ENCODE measurements around the gene ZNF304. TPM values are rescaled to one million over a fixed set of nuclear protein-coding genes. Genes with fewer than 3 reads are reported as not detected.

ZNF304 gene
- total and polyA plus RNA-seq, 2 experiments from 2014 or later = 3.5 to 12.4 TPM

DNA sequence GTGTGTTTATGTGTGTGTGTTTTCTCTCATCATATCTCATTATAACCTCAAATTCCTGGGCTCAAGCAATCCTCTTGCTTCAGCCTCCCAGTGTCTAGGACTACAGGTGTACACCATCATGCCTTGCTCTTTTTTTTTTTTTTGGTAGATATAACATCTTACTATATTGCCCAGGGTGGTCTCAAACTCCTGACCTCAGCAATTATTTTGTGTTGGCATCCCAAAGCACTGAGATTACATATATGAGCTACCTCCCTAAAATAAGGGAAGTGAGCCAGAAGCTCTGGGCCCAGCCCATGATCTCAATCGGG is 31.2 kb upstream of the ZNF304 start:
- H3K36me3 ChIP-seq (ENCODE audit: insufficient read depth) = 0 out of 2 replicates have a peak, but pooled peaks cover 4% of the 10 kb centered on the region
- TF ChIP-seq EZH2 (IDR thresholded peaks at IDR 0.05; ENCODE audit: low read depth, unreplicated experiment) = no peak
- no peak for TF ChIP-seq ZNF331 (CRISPR knock-in tag; IDR thresholded peaks at IDR 0.05; ENCODE audit: low read depth)
- no peak for TF ChIP-seq CREB1 (CRISPR knock-in tag; IDR thresholded peaks at IDR 0.05; ENCODE audit: low read depth)
- no peak for TF ChIP-seq NANOG (IDR thresholded peaks at IDR 0.05; ENCODE audit: borderline replicate concordance)
- TF ChIP-seq, protein P1, sequence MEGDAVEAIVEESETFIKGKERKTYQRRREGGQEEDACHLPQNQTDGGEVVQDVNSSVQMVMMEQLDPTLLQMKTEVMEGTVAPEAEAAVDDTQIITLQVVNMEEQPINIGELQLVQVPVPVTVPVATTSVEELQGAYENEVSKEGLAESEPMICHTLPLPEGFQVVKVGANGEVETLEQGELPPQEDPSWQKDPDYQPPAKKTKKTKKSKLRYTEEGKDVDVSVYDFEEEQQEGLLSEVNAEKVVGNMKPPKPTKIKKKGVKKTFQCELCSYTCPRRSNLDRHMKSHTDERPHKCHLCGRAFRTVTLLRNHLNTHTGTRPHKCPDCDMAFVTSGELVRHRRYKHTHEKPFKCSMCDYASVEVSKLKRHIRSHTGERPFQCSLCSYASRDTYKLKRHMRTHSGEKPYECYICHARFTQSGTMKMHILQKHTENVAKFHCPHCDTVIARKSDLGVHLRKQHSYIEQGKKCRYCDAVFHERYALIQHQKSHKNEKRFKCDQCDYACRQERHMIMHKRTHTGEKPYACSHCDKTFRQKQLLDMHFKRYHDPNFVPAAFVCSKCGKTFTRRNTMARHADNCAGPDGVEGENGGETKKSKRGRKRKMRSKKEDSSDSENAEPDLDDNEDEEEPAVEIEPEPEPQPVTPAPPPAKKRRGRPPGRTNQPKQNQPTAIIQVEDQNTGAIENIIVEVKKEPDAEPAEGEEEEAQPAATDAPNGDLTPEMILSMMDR (conservative IDR thresholded peaks at IDR 0.05; ENCODE audit: low read depth in 2 of 2) = no peak
- no peak for TF ChIP-seq ZNF114 (CRISPR knock-in tag; IDR thresholded peaks at IDR 0.05)
- TF ChIP-seq EZH2phosphoT487 (IDR thresholded peaks at IDR 0.05; ENCODE audit: unreplicated experiment) = no peak
- TF ChIP-seq, protein P2, sequence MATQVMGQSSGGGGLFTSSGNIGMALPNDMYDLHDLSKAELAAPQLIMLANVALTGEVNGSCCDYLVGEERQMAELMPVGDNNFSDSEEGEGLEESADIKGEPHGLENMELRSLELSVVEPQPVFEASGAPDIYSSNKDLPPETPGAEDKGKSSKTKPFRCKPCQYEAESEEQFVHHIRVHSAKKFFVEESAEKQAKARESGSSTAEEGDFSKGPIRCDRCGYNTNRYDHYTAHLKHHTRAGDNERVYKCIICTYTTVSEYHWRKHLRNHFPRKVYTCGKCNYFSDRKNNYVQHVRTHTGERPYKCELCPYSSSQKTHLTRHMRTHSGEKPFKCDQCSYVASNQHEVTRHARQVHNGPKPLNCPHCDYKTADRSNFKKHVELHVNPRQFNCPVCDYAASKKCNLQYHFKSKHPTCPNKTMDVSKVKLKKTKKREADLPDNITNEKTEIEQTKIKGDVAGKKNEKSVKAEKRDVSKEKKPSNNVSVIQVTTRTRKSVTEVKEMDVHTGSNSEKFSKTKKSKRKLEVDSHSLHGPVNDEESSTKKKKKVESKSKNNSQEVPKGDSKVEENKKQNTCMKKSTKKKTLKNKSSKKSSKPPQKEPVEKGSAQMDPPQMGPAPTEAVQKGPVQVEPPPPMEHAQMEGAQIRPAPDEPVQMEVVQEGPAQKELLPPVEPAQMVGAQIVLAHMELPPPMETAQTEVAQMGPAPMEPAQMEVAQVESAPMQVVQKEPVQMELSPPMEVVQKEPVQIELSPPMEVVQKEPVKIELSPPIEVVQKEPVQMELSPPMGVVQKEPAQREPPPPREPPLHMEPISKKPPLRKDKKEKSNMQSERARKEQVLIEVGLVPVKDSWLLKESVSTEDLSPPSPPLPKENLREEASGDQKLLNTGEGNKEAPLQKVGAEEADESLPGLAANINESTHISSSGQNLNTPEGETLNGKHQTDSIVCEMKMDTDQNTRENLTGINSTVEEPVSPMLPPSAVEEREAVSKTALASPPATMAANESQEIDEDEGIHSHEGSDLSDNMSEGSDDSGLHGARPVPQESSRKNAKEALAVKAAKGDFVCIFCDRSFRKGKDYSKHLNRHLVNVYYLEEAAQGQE (IDR thresholded peaks at IDR 0.05; ENCODE audit: unreplicated experiment) = no peak
- TF ChIP-seq, protein P3, sequence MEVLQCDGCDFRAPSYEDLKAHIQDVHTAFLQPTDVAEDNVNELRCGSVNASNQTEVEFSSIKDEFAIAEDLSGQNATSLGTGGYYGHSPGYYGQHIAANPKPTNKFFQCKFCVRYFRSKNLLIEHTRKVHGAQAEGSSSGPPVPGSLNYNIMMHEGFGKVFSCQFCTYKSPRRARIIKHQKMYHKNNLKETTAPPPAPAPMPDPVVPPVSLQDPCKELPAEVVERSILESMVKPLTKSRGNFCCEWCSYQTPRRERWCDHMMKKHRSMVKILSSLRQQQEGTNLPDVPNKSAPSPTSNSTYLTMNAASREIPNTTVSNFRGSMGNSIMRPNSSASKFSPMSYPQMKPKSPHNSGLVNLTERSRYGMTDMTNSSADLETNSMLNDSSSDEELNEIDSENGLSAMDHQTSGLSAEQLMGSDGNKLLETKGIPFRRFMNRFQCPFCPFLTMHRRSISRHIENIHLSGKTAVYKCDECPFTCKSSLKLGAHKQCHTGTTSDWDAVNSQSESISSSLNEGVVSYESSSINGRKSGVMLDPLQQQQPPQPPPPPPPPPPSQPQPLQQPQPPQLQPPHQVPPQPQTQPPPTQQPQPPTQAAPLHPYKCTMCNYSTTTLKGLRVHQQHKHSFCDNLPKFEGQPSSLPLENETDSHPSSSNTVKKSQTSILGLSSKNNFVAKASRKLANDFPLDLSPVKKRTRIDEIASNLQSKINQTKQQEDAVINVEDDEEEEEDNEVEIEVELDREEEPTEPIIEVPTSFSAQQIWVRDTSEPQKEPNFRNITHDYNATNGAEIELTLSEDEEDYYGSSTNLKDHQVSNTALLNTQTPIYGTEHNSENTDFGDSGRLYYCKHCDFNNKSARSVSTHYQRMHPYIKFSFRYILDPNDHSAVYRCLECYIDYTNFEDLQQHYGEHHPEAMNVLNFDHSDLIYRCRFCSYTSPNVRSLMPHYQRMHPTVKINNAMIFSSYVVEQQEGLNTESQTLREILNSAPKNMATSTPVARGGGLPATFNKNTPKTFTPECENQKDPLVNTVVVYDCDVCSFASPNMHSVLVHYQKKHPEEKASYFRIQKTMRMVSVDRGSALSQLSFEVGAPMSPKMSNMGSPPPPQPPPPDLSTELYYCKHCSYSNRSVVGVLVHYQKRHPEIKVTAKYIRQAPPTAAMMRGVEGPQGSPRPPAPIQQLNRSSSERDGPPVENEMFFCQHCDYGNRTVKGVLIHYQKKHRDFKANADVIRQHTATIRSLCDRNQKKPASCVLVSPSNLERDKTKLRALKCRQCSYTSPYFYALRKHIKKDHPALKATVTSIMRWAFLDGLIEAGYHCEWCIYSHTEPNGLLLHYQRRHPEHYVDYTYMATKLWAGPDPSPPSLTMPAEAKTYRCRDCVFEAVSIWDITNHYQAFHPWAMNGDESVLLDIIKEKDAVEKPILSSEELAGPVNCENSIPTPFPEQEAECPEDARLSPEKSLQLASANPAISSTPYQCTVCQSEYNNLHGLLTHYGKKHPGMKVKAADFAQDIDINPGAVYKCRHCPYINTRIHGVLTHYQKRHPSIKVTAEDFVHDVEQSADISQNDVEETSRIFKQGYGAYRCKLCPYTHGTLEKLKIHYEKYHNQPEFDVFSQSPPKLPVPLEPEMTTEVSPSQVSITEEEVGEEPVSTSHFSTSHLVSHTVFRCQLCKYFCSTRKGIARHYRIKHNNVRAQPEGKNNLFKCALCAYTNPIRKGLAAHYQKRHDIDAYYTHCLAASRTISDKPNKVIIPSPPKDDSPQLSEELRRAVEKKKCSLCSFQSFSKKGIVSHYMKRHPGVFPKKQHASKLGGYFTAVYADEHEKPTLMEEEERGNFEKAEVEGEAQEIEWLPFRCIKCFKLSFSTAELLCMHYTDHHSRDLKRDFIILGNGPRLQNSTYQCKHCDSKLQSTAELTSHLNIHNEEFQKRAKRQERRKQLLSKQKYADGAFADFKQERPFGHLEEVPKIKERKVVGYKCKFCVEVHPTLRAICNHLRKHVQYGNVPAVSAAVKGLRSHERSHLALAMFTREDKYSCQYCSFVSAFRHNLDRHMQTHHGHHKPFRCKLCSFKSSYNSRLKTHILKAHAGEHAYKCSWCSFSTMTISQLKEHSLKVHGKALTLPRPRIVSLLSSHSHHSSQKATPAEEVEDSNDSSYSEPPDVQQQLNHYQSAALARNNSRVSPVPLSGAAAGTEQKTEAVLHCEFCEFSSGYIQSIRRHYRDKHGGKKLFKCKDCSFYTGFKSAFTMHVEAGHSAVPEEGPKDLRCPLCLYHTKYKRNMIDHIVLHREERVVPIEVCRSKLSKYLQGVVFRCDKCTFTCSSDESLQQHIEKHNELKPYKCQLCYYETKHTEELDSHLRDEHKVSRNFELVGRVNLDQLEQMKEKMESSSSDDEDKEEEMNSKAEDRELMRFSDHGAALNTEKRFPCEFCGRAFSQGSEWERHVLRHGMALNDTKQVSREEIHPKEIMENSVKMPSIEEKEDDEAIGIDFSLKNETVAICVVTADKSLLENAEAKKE (CRISPR knock-in tag; IDR thresholded peaks at IDR 0.05) = no peak
- TF ChIP-seq STAT1 (IDR thresholded peaks at IDR 0.05; ENCODE audit: unreplicated experiment) = no peak
- no peak for TF ChIP-seq JUNB (IDR thresholded peaks at IDR 0.05; ENCODE audit: unreplicated experiment)
- TF ChIP-seq POLR2AphosphoS5 (IDR thresholded peaks at IDR 0.05; ENCODE audit: low read depth) = no peak
- TF ChIP-seq, protein P4, sequence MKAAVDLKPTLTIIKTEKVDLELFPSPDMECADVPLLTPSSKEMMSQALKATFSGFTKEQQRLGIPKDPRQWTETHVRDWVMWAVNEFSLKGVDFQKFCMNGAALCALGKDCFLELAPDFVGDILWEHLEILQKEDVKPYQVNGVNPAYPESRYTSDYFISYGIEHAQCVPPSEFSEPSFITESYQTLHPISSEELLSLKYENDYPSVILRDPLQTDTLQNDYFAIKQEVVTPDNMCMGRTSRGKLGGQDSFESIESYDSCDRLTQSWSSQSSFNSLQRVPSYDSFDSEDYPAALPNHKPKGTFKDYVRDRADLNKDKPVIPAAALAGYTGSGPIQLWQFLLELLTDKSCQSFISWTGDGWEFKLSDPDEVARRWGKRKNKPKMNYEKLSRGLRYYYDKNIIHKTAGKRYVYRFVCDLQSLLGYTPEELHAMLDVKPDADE (IDR thresholded peaks at IDR 0.05) = no peak
- peaks cover 12% of the 10 kb centered on the region; the same call in 1 of the 2 replicates for H3F3A ChIP-seq (replicated peaks; ENCODE audit: low read depth)
- H2AFZ ChIP-seq = peak overlapping the region; percentile 1; the same call in 1 of the 2 replicates
- H3K4me1 ChIP-seq (ENCODE audit: insufficient read depth) = peaks cover 13% of the 10 kb centered on the region
- Mint-ChIP-seq H3K27ac (peak overlapping the region; percentile 96), H3K36me3 (ENCODE audit: low read depth) (peaks cover 14% of the 10 kb centered on the region), H3K4me3 (peak overlapping the region; percentile 88), H3K27me3 (ENCODE audit: insufficient read depth, low read depth, poor library complexity) (peaks cover 9% of the 10 kb centered on the region), H3K9me3 (no peaks in the 10 kb centered on the region), H3K4me1 (peaks cover 16% of the 10 kb centered on the region; the same call in 2 of the 3 replicates)
- no peak for DNase-seq (ENCODE audit: low spot score)
- peak overlapping the region; percentile 75 for H3K4me2 ChIP-seq
- no peak for ATAC-seq
- peaks cover 37% of the 10 kb centered on the region for H3K27me3 ChIP-seq (ENCODE audit: insufficient read depth)
- H3K4me3 ChIP-seq = peak overlapping the region; percentile 91
- no peaks in the 10 kb centered on the region for H3K9me2 ChIP-seq (ENCODE audit: insufficient read depth)
- no peaks in the 10 kb centered on the region for H4K20me1 ChIP-seq (replicated peaks; ENCODE audit: insufficient read depth)
- peaks cover 24% of the 10 kb centered on the region for H3K79me2 ChIP-seq (replicated peaks; ENCODE audit: insufficient read depth)
- peak overlapping the region; percentile 74 for H3K27ac ChIP-seq (ENCODE audit: low read depth)

Measured in GM23338 (cell line).